HepG2 (cell line): ENCODE measurements around the gene RNF182.

Source experiments
- POLR2AphosphoS5 ChIP-seq: IDR thresholded peaks from 2 replicates; pipeline ENCODE4 v1.6.1; 2012; ENCODE audit warnings: low read depth, low read length
- SIN3A ChIP-seq: IDR thresholded peaks from 2 replicates; pipeline ENCODE4 v1.6.1; 2011; ENCODE audit warnings: low read depth, mild to moderate bottlenecking, control low read depth, low read length, borderline replicate concordance
- STAG1 ChIP-seq: sonication (generic); formaldehyde crosslinking; IDR thresholded peaks from 2 replicates; pipeline ENCODE4 v1.4.0; 2020; ENCODE audit warnings: missing genetic modification reagents
- TMF1 ChIP-seq: sonication (generic); formaldehyde crosslinking; IDR thresholded peaks from 2 replicates; pipeline ENCODE4 v1.8.1; 2022; ENCODE audit warnings: low read depth, missing genetic modification reagents
- ZNF24 ChIP-seq: fragments of 450-650 bp; IDR thresholded peaks from 2 replicates; pipeline ENCODE4 v1.6.1; 2017; ENCODE audit warnings: antibody characterized with exemption, mild to moderate bottlenecking
- ZNF775 ChIP-seq: sonication (generic); formaldehyde crosslinking; IDR thresholded peaks from 2 replicates; pipeline ENCODE4 v1.4.0; 2020; ENCODE audit warnings: missing genetic modification reagents, mild to moderate bottlenecking, moderate library complexity, borderline replicate concordance
- TF ChIP-seq, protein P1 (sequence below): sonication (generic); formaldehyde crosslinking; IDR thresholded peaks from 2 replicates; pipeline ENCODE4 v1.5.0; 2020; ENCODE audit warnings: mild to moderate bottlenecking, missing genetic modification reagents, moderate library complexity
- TF ChIP-seq, protein P2 (sequence below): sonication (generic); formaldehyde crosslinking; IDR thresholded peaks from 2 replicates; pipeline ENCODE4 v1.9.0; 2021; ENCODE audit warnings: missing genetic modification reagents, mild to moderate bottlenecking, borderline replicate concordance

DNA sequence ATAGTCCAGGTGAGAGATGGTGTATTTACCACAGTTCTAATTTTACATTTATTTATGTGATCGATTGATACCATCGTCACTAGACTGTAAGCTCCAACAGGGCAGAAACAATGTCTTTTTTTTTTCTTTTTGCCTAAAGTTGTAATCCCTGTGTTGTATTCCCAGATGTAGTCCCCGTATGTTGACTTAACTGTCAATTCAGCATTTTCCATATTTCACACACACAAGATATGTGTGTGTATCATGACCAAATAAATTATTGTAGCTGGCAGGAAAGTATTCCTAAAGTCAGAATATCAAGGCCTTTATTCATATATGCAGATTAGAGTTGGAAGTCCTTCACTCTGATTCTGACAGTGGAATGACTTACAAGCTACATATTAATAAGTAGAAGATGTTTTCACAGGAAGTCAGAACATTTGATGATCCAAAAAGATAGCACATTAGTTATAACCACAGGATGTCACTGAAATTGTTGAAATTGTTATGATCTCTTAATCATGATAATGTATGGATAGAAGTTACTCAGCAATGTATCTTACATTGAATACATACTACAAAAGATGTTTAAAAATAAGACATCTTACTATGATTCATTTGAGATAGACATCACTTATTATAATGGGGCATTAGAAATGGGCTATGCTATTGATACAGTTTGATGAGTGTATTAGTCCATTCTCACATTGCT lies 10.6 kb downstream of the RNF182 start:
- TF ChIP-seq, protein P1, sequence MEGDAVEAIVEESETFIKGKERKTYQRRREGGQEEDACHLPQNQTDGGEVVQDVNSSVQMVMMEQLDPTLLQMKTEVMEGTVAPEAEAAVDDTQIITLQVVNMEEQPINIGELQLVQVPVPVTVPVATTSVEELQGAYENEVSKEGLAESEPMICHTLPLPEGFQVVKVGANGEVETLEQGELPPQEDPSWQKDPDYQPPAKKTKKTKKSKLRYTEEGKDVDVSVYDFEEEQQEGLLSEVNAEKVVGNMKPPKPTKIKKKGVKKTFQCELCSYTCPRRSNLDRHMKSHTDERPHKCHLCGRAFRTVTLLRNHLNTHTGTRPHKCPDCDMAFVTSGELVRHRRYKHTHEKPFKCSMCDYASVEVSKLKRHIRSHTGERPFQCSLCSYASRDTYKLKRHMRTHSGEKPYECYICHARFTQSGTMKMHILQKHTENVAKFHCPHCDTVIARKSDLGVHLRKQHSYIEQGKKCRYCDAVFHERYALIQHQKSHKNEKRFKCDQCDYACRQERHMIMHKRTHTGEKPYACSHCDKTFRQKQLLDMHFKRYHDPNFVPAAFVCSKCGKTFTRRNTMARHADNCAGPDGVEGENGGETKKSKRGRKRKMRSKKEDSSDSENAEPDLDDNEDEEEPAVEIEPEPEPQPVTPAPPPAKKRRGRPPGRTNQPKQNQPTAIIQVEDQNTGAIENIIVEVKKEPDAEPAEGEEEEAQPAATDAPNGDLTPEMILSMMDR (CRISPR knock-in tag), result no peak
- no peak for TF ChIP-seq SIN3A
- TF ChIP-seq ZNF24, result no peak
- TF ChIP-seq, protein P2, sequence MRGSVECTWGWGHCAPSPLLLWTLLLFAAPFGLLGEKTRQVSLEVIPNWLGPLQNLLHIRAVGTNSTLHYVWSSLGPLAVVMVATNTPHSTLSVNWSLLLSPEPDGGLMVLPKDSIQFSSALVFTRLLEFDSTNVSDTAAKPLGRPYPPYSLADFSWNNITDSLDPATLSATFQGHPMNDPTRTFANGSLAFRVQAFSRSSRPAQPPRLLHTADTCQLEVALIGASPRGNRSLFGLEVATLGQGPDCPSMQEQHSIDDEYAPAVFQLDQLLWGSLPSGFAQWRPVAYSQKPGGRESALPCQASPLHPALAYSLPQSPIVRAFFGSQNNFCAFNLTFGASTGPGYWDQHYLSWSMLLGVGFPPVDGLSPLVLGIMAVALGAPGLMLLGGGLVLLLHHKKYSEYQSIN (CRISPR knock-in tag), result no peak
- TF ChIP-seq TMF1 (CRISPR knock-in tag), result no peak
- TF ChIP-seq ZNF775 (CRISPR knock-in tag), result no peak
- TF ChIP-seq STAG1, result no peak
- no peak for TF ChIP-seq POLR2AphosphoS5
